Measurements from ENCODE around the gene MBNL1.

Gene MBNL1

GRCh38 chr3:152291238-152291637, 22.5 kb downstream of the MBNL1 start:
- Histone ChIP-seq H3K14ac (ENCODE audit: low read length) (no peak overlapping the region), H2BK5ac (ENCODE audit: low read length) (no peak overlapping the region), H2BK120ac (ENCODE audit: low read depth, low read length) (no peak overlapping the region), H3K4me2 (ENCODE audit: insufficient read depth, low read length, poor library complexity, severe bottlenecking) (no peak overlapping the region), H3K18ac (ENCODE audit: low read length) (no peak overlapping the region), H4K8ac (ENCODE audit: low read depth, low read length) (no peak overlapping the region), H3K4ac (ENCODE audit: low read length) (no peak overlapping the region), H3K36me3 (replicated peaks in 1 of 2; ENCODE audit: control insufficient read depth in 2 of 2, insufficient read depth in 2 of 2, low read length in 2 of 2) (no peaks in the 10 kb centered on the region), H2AK5ac (ENCODE audit: low read depth, low read length) (no peak overlapping the region), H3K79me1 (ENCODE audit: low read depth, low read length) (no peaks in the 10 kb centered on the region), H2BK12ac (ENCODE audit: low read length) (no peak overlapping the region), H2AFZ (ENCODE audit: low read length) (no peak overlapping the region), H3K27me3 (ENCODE audit: control insufficient read depth in 3 of 3, insufficient read depth in 3 of 3, low read depth in 1 of 3, low read length in 3 of 3) (no peaks in the 10 kb centered on the region), H2BK15ac (ENCODE audit: low read length) (no peak overlapping the region), H3K9ac (ENCODE audit: low read depth, low read length, poor library complexity) (no peak overlapping the region), H3K27ac (replicated peaks; ENCODE audit: low read length) (no peak overlapping the region), H3K23ac (ENCODE audit: low read depth, low read length, poor library complexity) (no peak overlapping the region), H3K4me3 (ENCODE audit: low read length in 2 of 2) (no peak overlapping the region), H4K91ac (ENCODE audit: low read depth, low read length, poor library complexity) (no peak overlapping the region), H3K9me3 (replicated peaks in 1 of 2; ENCODE audit: control insufficient read depth in 2 of 2, insufficient read depth in 1 of 2, low read depth in 1 of 2, low read length in 2 of 2) (no peaks in the 10 kb centered on the region), H3K4me1 (ENCODE audit: control insufficient read depth in 2 of 2, insufficient read depth in 1 of 2, low read depth in 1 of 2, low read length in 2 of 2) (no peaks in the 10 kb centered on the region)
- no CpG with 5 or more reads among the region's 5 CpGs for WGBS, 2 donors (ENCODE audit: extremely low coverage in 2 of 2, insufficient read length in 2 of 2, insufficient replicate concordance in 1 of 2)
- DNase-seq (ENCODE audit: low spot score), result no peak

GRCh38 chr3:152291649-152292066, 22.9 kb downstream of the MBNL1 start:
- H4K8ac ChIP-seq (ENCODE audit: low read depth, low read length), result no peak overlapping the region
- H2BK15ac ChIP-seq (ENCODE audit: low read length), result no peak overlapping the region
- H3K14ac ChIP-seq (ENCODE audit: low read length), result no peak overlapping the region
- H3K79me1 ChIP-seq (ENCODE audit: low read depth, low read length), result no peaks in the 10 kb centered on the region
- H3K27ac ChIP-seq (replicated peaks; ENCODE audit: low read length), result no peak overlapping the region
- H3K23ac ChIP-seq (ENCODE audit: low read depth, low read length, poor library complexity), result no peak overlapping the region
- H2AFZ ChIP-seq (ENCODE audit: low read length), result no peak overlapping the region
- H3K4ac ChIP-seq (ENCODE audit: low read length), result no peak overlapping the region
- no peak overlapping the region for H2BK5ac ChIP-seq (ENCODE audit: low read length)
- DNase-seq (ENCODE audit: low spot score), result no peak
- H4K91ac ChIP-seq (ENCODE audit: low read depth, low read length, poor library complexity), result no peak overlapping the region
- H3K4me3 ChIP-seq (ENCODE audit: low read length in 2 of 2), result no peak overlapping the region
- no peak overlapping the region for H2AK5ac ChIP-seq (ENCODE audit: low read depth, low read length)
- WGBS, 2 donors (ENCODE audit: extremely low coverage in 2 of 2, insufficient read length in 2 of 2, insufficient replicate concordance in 1 of 2), result no CpG with 5 or more reads among the region's 4 CpGs
- no peaks in the 10 kb centered on the region for H3K4me1 ChIP-seq (ENCODE audit: control insufficient read depth in 2 of 2, insufficient read depth in 1 of 2, low read depth in 1 of 2, low read length in 2 of 2)
- H3K9me3 ChIP-seq (replicated peaks in 1 of 2; ENCODE audit: control insufficient read depth in 2 of 2, insufficient read depth in 1 of 2, low read depth in 1 of 2, low read length in 2 of 2), result no peaks in the 10 kb centered on the region
- H2BK120ac ChIP-seq (ENCODE audit: low read depth, low read length), result no peak overlapping the region
- no peak overlapping the region for H3K9ac ChIP-seq (ENCODE audit: low read depth, low read length, poor library complexity)
- H2BK12ac ChIP-seq (ENCODE audit: low read length), result no peak overlapping the region
- H3K36me3 ChIP-seq (replicated peaks in 1 of 2; ENCODE audit: control insufficient read depth in 2 of 2, insufficient read depth in 2 of 2, low read length in 2 of 2), result no peaks in the 10 kb centered on the region
- no peak overlapping the region for H3K18ac ChIP-seq (ENCODE audit: low read length)
- no peaks in the 10 kb centered on the region for H3K27me3 ChIP-seq (ENCODE audit: control insufficient read depth in 3 of 3, insufficient read depth in 3 of 3, low read depth in 1 of 3, low read length in 3 of 3)
- H3K4me2 ChIP-seq (ENCODE audit: insufficient read depth, low read length, poor library complexity, severe bottlenecking), result no peak overlapping the region

GRCh38 chr3:152292366-152292765, 23.6 kb downstream of the MBNL1 start:
- Histone ChIP-seq H4K8ac (ENCODE audit: low read depth, low read length) (no peak overlapping the region), H3K4me3 (ENCODE audit: low read length in 2 of 2) (no peak overlapping the region), H2AFZ (ENCODE audit: low read length) (no peak overlapping the region), H3K9ac (ENCODE audit: low read depth, low read length, poor library complexity) (no peak overlapping the region), H4K91ac (ENCODE audit: low read depth, low read length, poor library complexity) (no peak overlapping the region), H3K14ac (ENCODE audit: low read length) (no peak overlapping the region), H3K23ac (ENCODE audit: low read depth, low read length, poor library complexity) (no peak overlapping the region), H3K4me1 (ENCODE audit: control insufficient read depth in 2 of 2, insufficient read depth in 1 of 2, low read depth in 1 of 2, low read length in 2 of 2) (no peaks in the 10 kb centered on the region), H2BK15ac (ENCODE audit: low read length) (no peak overlapping the region), H3K4ac (ENCODE audit: low read length) (no peak overlapping the region), H3K9me3 (replicated peaks in 1 of 2; ENCODE audit: control insufficient read depth in 2 of 2, insufficient read depth in 1 of 2, low read depth in 1 of 2, low read length in 2 of 2) (no peaks in the 10 kb centered on the region), H2BK120ac (ENCODE audit: low read depth, low read length) (no peak overlapping the region), H3K27me3 (ENCODE audit: control insufficient read depth in 3 of 3, insufficient read depth in 3 of 3, low read depth in 1 of 3, low read length in 3 of 3) (no peaks in the 10 kb centered on the region), H3K4me2 (ENCODE audit: insufficient read depth, low read length, poor library complexity, severe bottlenecking) (no peak overlapping the region), H3K79me1 (ENCODE audit: low read depth, low read length) (no peaks in the 10 kb centered on the region), H3K18ac (ENCODE audit: low read length) (no peak overlapping the region), H2AK5ac (ENCODE audit: low read depth, low read length) (no peak overlapping the region), H2BK5ac (ENCODE audit: low read length) (no peak overlapping the region), H2BK12ac (ENCODE audit: low read length) (no peak overlapping the region), H3K36me3 (replicated peaks in 1 of 2; ENCODE audit: control insufficient read depth in 2 of 2, insufficient read depth in 2 of 2, low read length in 2 of 2) (no peaks in the 10 kb centered on the region), H3K27ac (replicated peaks; ENCODE audit: low read length) (no peak overlapping the region)
- DNase-seq (ENCODE audit: low spot score), result no peak
- no CpG with 5 or more reads among the region's 3 CpGs for WGBS, 2 donors (ENCODE audit: extremely low coverage in 2 of 2, insufficient read length in 2 of 2, insufficient replicate concordance in 1 of 2)

- H3K9ac ChIP-seq (ENCODE audit: low read depth, low read length, poor library complexity), result no peak overlapping the region
- no peak overlapping the region for H2AK5ac ChIP-seq (ENCODE audit: low read depth, low read length)
- no peak overlapping the region for H3K18ac ChIP-seq (ENCODE audit: low read length)
- H2BK120ac ChIP-seq (ENCODE audit: low read depth, low read length), result no peak overlapping the region
- 100% methylated on average over 1 of the region's 1 CpG; no CpG with 5 or more reads in 1 of the 2 donors for WGBS, 2 donors (ENCODE audit: extremely low coverage in 2 of 2, insufficient read length in 2 of 2, insufficient replicate concordance in 1 of 2)
- H3K27me3 ChIP-seq (ENCODE audit: control insufficient read depth in 3 of 3, insufficient read depth in 3 of 3, low read depth in 1 of 3, low read length in 3 of 3), result no peaks in the 10 kb centered on the region
- no peaks in the 10 kb centered on the region for H3K9me3 ChIP-seq (replicated peaks in 1 of 2; ENCODE audit: control insufficient read depth in 2 of 2, insufficient read depth in 1 of 2, low read depth in 1 of 2, low read length in 2 of 2)
- no peak overlapping the region for H3K23ac ChIP-seq (ENCODE audit: low read depth, low read length, poor library complexity)
- no peak overlapping the region for H2AFZ ChIP-seq (ENCODE audit: low read length)
- no peak overlapping the region for H3K4me2 ChIP-seq (ENCODE audit: insufficient read depth, low read length, poor library complexity, severe bottlenecking)
- no peak overlapping the region for H2BK5ac ChIP-seq (ENCODE audit: low read length)
- H3K14ac ChIP-seq (ENCODE audit: low read length), result no peak overlapping the region
- H3K4ac ChIP-seq (ENCODE audit: low read length), result no peak overlapping the region
- no peak overlapping the region for H4K91ac ChIP-seq (ENCODE audit: low read depth, low read length, poor library complexity)
- H3K4me1 ChIP-seq (ENCODE audit: control insufficient read depth in 2 of 2, insufficient read depth in 1 of 2, low read depth in 1 of 2, low read length in 2 of 2), result peaks cover 3% of the 10 kb centered on the region in 2 donors
- no peaks in the 10 kb centered on the region for H3K36me3 ChIP-seq (replicated peaks in 1 of 2; ENCODE audit: control insufficient read depth in 2 of 2, insufficient read depth in 2 of 2, low read length in 2 of 2)
- H2BK15ac ChIP-seq (ENCODE audit: low read length), result no peak overlapping the region
- H4K8ac ChIP-seq (ENCODE audit: low read depth, low read length), result no peak overlapping the region
- no peak overlapping the region for H2BK12ac ChIP-seq (ENCODE audit: low read length)
- H3K27ac ChIP-seq (replicated peaks; ENCODE audit: low read length), result no peak overlapping the region
- no peak for DNase-seq (ENCODE audit: low spot score)
- H3K79me1 ChIP-seq (ENCODE audit: low read depth, low read length), result no peaks in the 10 kb centered on the region
- no peak overlapping the region for H3K4me3 ChIP-seq (ENCODE audit: low read length in 2 of 2)
Measured at GRCh38 chr3:152293347-152294006, 24.7 kb downstream of the MBNL1 start.

Measured in neuronal stem cell (in vitro differentiated cells).